Measurements from ENCODE around the gene METAP1D. TPM values are rescaled to one million over a fixed set of nuclear protein-coding genes. Genes with fewer than 3 reads are reported as not detected.

The METAP1D gene
- total RNA-seq, 1 donor from 2014 or later: 6.3 TPM

GRCh38 chr2:172114579-172114978 is 114.8 kb downstream of the METAP1D start:
- no peak overlapping the region for H3K4me3 ChIP-seq (ENCODE audit: low read depth, low read length)

GRCh38 chr2:172116107-172116506 is 116.4 kb downstream of the METAP1D start:
- H3K36me3 ChIP-seq (ENCODE audit: control insufficient read depth, insufficient read depth, low read length): no peaks in the 10 kb centered on the region
- H3K27me3 ChIP-seq (ENCODE audit: control insufficient read depth, insufficient read depth, low read length): no peaks in the 10 kb centered on the region
- H3K4me3 ChIP-seq (ENCODE audit: low read depth, low read length): no peak overlapping the region
- no peak for TF ChIP-seq CTCF (IDR thresholded peaks at IDR 0.05; ENCODE audit: insufficient read depth, low read length, poor library complexity, severe bottlenecking)
- DNase-seq (ENCODE audit: low read depth): no peak

More at GRCh38 chr2:172114579-172114978, 114.8 kb downstream of the METAP1D start:
- TF ChIP-seq CTCF (IDR thresholded peaks at IDR 0.05; ENCODE audit: insufficient read depth, low read length, poor library complexity, severe bottlenecking): no peak
- H3K36me3 ChIP-seq (ENCODE audit: control insufficient read depth, insufficient read depth, low read length): no peaks in the 10 kb centered on the region
- H3K27me3 ChIP-seq (ENCODE audit: control insufficient read depth, insufficient read depth, low read length): no peaks in the 10 kb centered on the region
- no peak for DNase-seq (ENCODE audit: low read depth)

- Histone ChIP-seq H3K4me3 (ENCODE audit: low read depth, low read length) (no peak overlapping the region), H3K36me3 (ENCODE audit: control insufficient read depth, insufficient read depth, low read length) (no peaks in the 10 kb centered on the region), H3K27me3 (ENCODE audit: control insufficient read depth, insufficient read depth, low read length) (no peaks in the 10 kb centered on the region)
- no peak for DNase-seq (ENCODE audit: low read depth)
- TF ChIP-seq CTCF (IDR thresholded peaks at IDR 0.05; ENCODE audit: insufficient read depth, low read length, poor library complexity, severe bottlenecking): no peak
Measured at GRCh38 chr2:172119089-172119488, 119.3 kb downstream of the METAP1D start.

GRCh38 chr2:172120118-172120517 is 120.4 kb downstream of the METAP1D start:
- Histone ChIP-seq H3K4me3 (ENCODE audit: low read depth, low read length) (no peak overlapping the region), H3K27me3 (ENCODE audit: control insufficient read depth, insufficient read depth, low read length) (no peaks in the 10 kb centered on the region), H3K36me3 (ENCODE audit: control insufficient read depth, insufficient read depth, low read length) (no peaks in the 10 kb centered on the region)
- no peak for TF ChIP-seq CTCF (IDR thresholded peaks at IDR 0.05; ENCODE audit: insufficient read depth, low read length, poor library complexity, severe bottlenecking)
- DNase-seq (ENCODE audit: low read depth): no peak

GRCh38 chr2:172128484-172128883 is 128.7 kb downstream of the METAP1D start:
- Histone ChIP-seq H3K36me3 (ENCODE audit: control insufficient read depth, insufficient read depth, low read length) (no peaks in the 10 kb centered on the region), H3K4me3 (ENCODE audit: low read depth, low read length) (no peak overlapping the region), H3K27me3 (ENCODE audit: control insufficient read depth, insufficient read depth, low read length) (no peaks in the 10 kb centered on the region)
- DNase-seq (ENCODE audit: low read depth): no peak
- TF ChIP-seq CTCF (IDR thresholded peaks at IDR 0.05; ENCODE audit: insufficient read depth, low read length, poor library complexity, severe bottlenecking): no peak

- Histone ChIP-seq H3K4me3 (ENCODE audit: low read depth, low read length) (no peak overlapping the region), H3K27me3 (ENCODE audit: control insufficient read depth, insufficient read depth, low read length) (no peaks in the 10 kb centered on the region), H3K36me3 (ENCODE audit: control insufficient read depth, insufficient read depth, low read length) (no peaks in the 10 kb centered on the region)
- no peak for TF ChIP-seq CTCF (IDR thresholded peaks at IDR 0.05; ENCODE audit: insufficient read depth, low read length, poor library complexity, severe bottlenecking)
- DNase-seq (ENCODE audit: low read depth): no peak
Measured at GRCh38 chr2:172129404-172129803, 129.7 kb downstream of the METAP1D start.
